Panc1 (cell line): ENCODE results near the gene ELL2. TPM values are rescaled to one million over a fixed set of nuclear protein-coding genes. Genes with fewer than 3 reads are reported as not detected.

Experiments used
- ATAC-seq: fragments of 200-7000 bp; cut with Tn5 transposase; 2 replicates; pipeline ENCODE4 v1.9.1; 2020; ENCODE audit warnings: mild to moderate bottlenecking, moderate library complexity
- BruUV-seq: library from RNA; stranded (reverse); fragments of 400-500 nt; replicated peaks from 2 replicates; lab custom pipeline; 2021; lab: Mats Ljungman, UMichigan
- CTCF ChIA-PET: fragments of 300-600 bp; sonication (Branson Sonifier 250); formaldehyde crosslinking; loops from one replicate; lab custom pipeline; 2022; ENCODE audit warnings: antibody characterized with exemption; lab: Charles Lee
- POLR2A ChIA-PET: fragments of 300-600 bp; sonication (Branson Sonifier 250); formaldehyde crosslinking; loops from one replicate; lab custom pipeline; 2022; ENCODE audit warnings: antibody characterized with exemption; lab: Charles Lee
- DNase-seq: peaks from one replicate; pipeline ENCODE4 v3.0.0-alpha.2; 2010; ENCODE audit warnings: low read depth, low spot score
- H3K27ac ChIP-seq: 2 replicates; pipeline ENCODE4 v1.5.1; 2011; ENCODE audit warnings: mild to moderate bottlenecking, low read length, inconsistent platforms
- H3K27me3 ChIP-seq: fragments of 200-500 bp; sonication (Bioruptor generic); 2 replicates; pipeline ENCODE4 v1.6.0; 2014; ENCODE audit warnings: low read length, inconsistent platforms; ENCODE audit not compliant: control insufficient read depth, insufficient read depth
- H3K36me3 ChIP-seq: fragments of 200-500 bp; sonication (Bioruptor generic); 2 replicates; pipeline ENCODE4 v1.5.1; 2014; ENCODE audit warnings: inconsistent platforms, mild to moderate bottlenecking, low read length, moderate library complexity; ENCODE audit not compliant: control insufficient read depth, insufficient read depth
- H3K4me1 ChIP-seq: 2 replicates; pipeline ENCODE4 v1.5.1; 2011; ENCODE audit warnings: inconsistent platforms, mild to moderate bottlenecking, low read length, moderate library complexity; ENCODE audit not compliant: control insufficient read depth, insufficient read depth
- H3K4me3 ChIP-seq, 2 experiments: 2 replicates each; pipeline ENCODE4 v1.5.1; 2011 to 2012; ENCODE audit warnings: low read depth in 2 of 2, low read length in 2 of 2, mild to moderate bottlenecking in 2 of 2, inconsistent platforms in 1 of 2, moderate library complexity in 1 of 2
- H3K9me3 ChIP-seq: fragments of 200-500 bp; sonication (Bioruptor generic); 2 replicates; pipeline ENCODE4 v1.5.1; 2014; ENCODE audit warnings: low read depth, mild to moderate bottlenecking, inconsistent platforms, low read length, moderate library complexity; ENCODE audit not compliant: control insufficient read depth, insufficient read depth
- CTCF ChIP-seq: fragments of 450-650 bp; IDR thresholded peaks from 2 replicates; pipeline ENCODE4 v1.5.1; 2017; ENCODE audit warnings: mild to moderate bottlenecking
- POLR2AphosphoS5 ChIP-seq: IDR thresholded peaks from 2 replicates; pipeline ENCODE4 v1.6.1; 2012; ENCODE audit warnings: mild to moderate bottlenecking, low read depth, low read length, moderate library complexity
- REST ChIP-seq, 2 experiments: IDR thresholded peaks; 2 replicates each; pipeline ENCODE4 v1.6.1; 2011 to 2012; ENCODE audit warnings: low read depth in 2 of 2, control low read depth in 1 of 2, low read length in 1 of 2, mild to moderate bottlenecking in 1 of 2, moderate library complexity in 1 of 2; ENCODE audit not compliant: insufficient read depth in 1 of 2
- SIN3A ChIP-seq: IDR thresholded peaks from 2 replicates; pipeline ENCODE4 v1.6.1; 2012; ENCODE audit warnings: low read depth, mild to moderate bottlenecking, low read length, moderate library complexity, borderline replicate concordance; ENCODE audit not compliant: insufficient read depth
- TCF7L2 ChIP-seq: IDR thresholded peaks from 2 replicates; pipeline ENCODE4 v1.6.1; 2011; ENCODE audit warnings: mild to moderate bottlenecking, low read depth, low read length, inconsistent platforms
- in situ Hi-C: cut with HindIII; loops from 2 replicates; pipeline ENCODE4 v1.10.0; 2016; ENCODE audit warnings: low sequenced_read_pairs, low pct_unique_long_range_greater_than_20kb
- intact Hi-C: fragments of 100-400 bp; cut with micrococcal nuclease; formaldehyde crosslinking; loops from one replicate; pipeline ENCODE4 v1.10.0; 2022; ENCODE audit not compliant: unreplicated experiment
- total RNA-seq: library from RNA; stranded (reverse); gene quantifications from one replicate; pipeline ENCODE4 v1.2.1, GENCODE V29; 2021; ENCODE audit not compliant: unreplicated experiment

ELL2 gene
- total RNA-seq, 1 experiment from 2014 or later: 68.5 TPM

- H3K4me1 ChIP-seq: peaks cover 7% of the 10 kb centered on the region; the same call in 1 of the 2 replicates
- no peaks in the 10 kb centered on the region for H3K9me3 ChIP-seq
- no TSS peak for BruUV-seq
- in situ Hi-C loops: no loop called here
- H3K27me3 ChIP-seq: no peaks in the 10 kb centered on the region
- POLR2A ChIA-PET: no interaction called here
- TF ChIP-seq TCF7L2 (no peak), REST (IDR thresholded peaks at IDR 0.05; ENCODE audit: insufficient read depth in 1 of 2, low read depth in 2 of 2, low read length in 1 of 2) (no peak), CTCF (no peak), POLR2AphosphoS5 (no peak), SIN3A (no peak)
- no peak overlapping the region for H3K27ac ChIP-seq
- intact Hi-C loops: no loop called here
- H3K4me3 ChIP-seq: no peak overlapping the region
- DNase-seq (no peak), ATAC-seq (no peak)
- H3K36me3 ChIP-seq: no peaks in the 10 kb centered on the region
- CTCF ChIA-PET: no interaction called here
Observed at GRCh38 chr5:95970359-95970704, 8.7 kb upstream of the ELL2 start.

- BruUV-seq: no TSS peak
- H3K4me1 ChIP-seq: peaks cover 4% of the 10 kb centered on the region; the same call in 1 of the 2 replicates
- ATAC-seq (no peak), DNase-seq (no peak)
- H3K27me3 ChIP-seq: no peaks in the 10 kb centered on the region
- intact Hi-C loops (loop anchor here (10.0 kb wide), 1 partner anchor 195 kb away; no protein-coding TSS in a partner anchor), in situ Hi-C loops (no loop called here)
- H3K27ac ChIP-seq: peak overlapping the region; percentile 15; the same call in 1 of the 2 replicates
- no peak for TF ChIP-seq CTCF
- H3K36me3 ChIP-seq: no peaks in the 10 kb centered on the region
- H3K4me3 ChIP-seq: no peak overlapping the region
- ChIA-PET POLR2A (no interaction called here), CTCF (no interaction called here)
- H3K9me3 ChIP-seq: no peaks in the 10 kb centered on the region
Observed at GRCh38 chr5:95969651-95970358, 8.2 kb upstream of the ELL2 start.
